Liver (tissue), 3 donors: ENCODE results near the gene ANKFN1.

Experiments used
- ATF3 ChIP-seq: IDR thresholded peaks from 2 replicates; pipeline ENCODE4 v1.6.1; 2016; ENCODE audit warnings: antibody characterized with exemption
- CTCF ChIP-seq: fragments of 150-350 bp; IDR thresholded peaks from 2 replicates; pipeline ENCODE4 v1.5.1; 2017; ENCODE audit warnings: improper control_type of control experiment, low read depth, low read length; ENCODE audit not compliant: missing input control
- EGR1 ChIP-seq, 2 donors: IDR thresholded peaks; 2 replicates each; pipeline ENCODE4 v1.6.1; 2016 to 2018; ENCODE audit warnings: antibody characterized with exemption in 2 of 2, low read depth in 2 of 2
- FOXA1 ChIP-seq: IDR thresholded peaks from 2 replicates; pipeline ENCODE4 v1.6.1; 2016; ENCODE audit warnings: antibody characterized with exemption
- GABPA ChIP-seq, 2 donors: IDR thresholded peaks in 1 of 2; conservative IDR thresholded peaks in 1 of 2; 2 replicates each; pipeline ENCODE4 v1.6.1; 2016; ENCODE audit warnings: antibody characterized with exemption in 2 of 2, mild to moderate bottlenecking in 1 of 2, moderate library complexity in 1 of 2
- JUND ChIP-seq, 2 donors: IDR thresholded peaks; 2 replicates each; pipeline ENCODE4 v1.6.1; 2016; ENCODE audit warnings: antibody characterized with exemption in 2 of 2
- RAD21 ChIP-seq, 2 donors: IDR thresholded peaks; 2 replicates each; pipeline ENCODE4 v1.6.1; 2016; ENCODE audit warnings: antibody characterized with exemption in 2 of 2, mild to moderate bottlenecking in 2 of 2
- REST ChIP-seq: IDR thresholded peaks from 2 replicates; pipeline ENCODE4 v1.6.1; 2016; ENCODE audit warnings: antibody characterized with exemption, mild to moderate bottlenecking
- SP1 ChIP-seq: IDR thresholded peaks from 2 replicates; pipeline ENCODE4 v1.6.1; 2018; ENCODE audit warnings: antibody characterized with exemption, mild to moderate bottlenecking
- ZBTB33 ChIP-seq: IDR thresholded peaks from 2 replicates; pipeline ENCODE4 v1.6.1; 2016; ENCODE audit warnings: antibody characterized with exemption
- donor health status: healthy.
- donor health status: healthy.

GRCh38 chr17:56289321-56289720 is 136.0 kb downstream of the ANKFN1 start:
- TF ChIP-seq CTCF (no peak), ZBTB33 (no peak), JUND (IDR thresholded peaks at IDR 0.05) (no peak), REST (no peak), EGR1 (IDR thresholded peaks at IDR 0.05; ENCODE audit: low read depth in 2 of 2) (no peak), SP1 (no peak), RAD21 (IDR thresholded peaks at IDR 0.05) (no peak), FOXA1 (no peak), ATF3 (no peak), GABPA (IDR thresholded peaks at IDR 0.05 in 1 of 2, conservative IDR thresholded peaks at IDR 0.05 in 1 of 2) (no peak)
